ENCODE measurements around the gene OR10H2.
"Not testable (repeated sequence)": the region's sequence is repeated elsewhere in the genome, so short reads cannot be mapped to it uniquely, and the experiment has no call there.

Gene OR10H2, protein sequence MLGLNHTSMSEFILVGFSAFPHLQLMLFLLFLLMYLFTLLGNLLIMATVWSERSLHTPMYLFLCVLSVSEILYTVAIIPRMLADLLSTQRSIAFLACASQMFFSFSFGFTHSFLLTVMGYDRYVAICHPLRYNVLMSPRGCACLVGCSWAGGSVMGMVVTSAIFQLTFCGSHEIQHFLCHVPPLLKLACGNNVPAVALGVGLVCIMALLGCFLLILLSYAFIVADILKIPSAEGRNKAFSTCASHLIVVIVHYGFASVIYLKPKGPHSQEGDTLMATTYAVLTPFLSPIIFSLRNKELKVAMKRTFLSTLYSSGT

DNA sequence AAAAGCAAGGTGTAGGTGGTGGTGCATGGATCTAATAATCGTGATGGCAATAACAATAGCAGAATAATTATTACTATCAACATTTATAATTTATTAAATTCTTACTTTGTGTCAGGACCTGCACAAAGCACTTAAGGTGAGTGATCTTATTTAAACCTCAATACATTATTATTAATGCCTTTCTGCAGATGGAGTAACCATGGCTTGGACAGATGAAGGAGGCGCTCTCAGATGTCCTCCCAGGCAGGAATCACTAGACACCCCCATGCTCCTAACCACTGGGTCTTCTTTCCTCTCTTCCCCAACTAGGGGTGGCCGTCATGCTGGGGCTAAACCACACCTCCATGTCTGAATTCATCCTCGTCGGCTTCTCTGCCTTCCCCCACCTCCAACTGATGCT is at the start of gene OR10H2:
Gene OR10H2 (plus strand): TSS at position 301 of the 400 bp plus-strand sequence. CDS start 20 bp downstream, at position 321.
- no peak for DNase-seq (ENCODE audit: low read depth)

DNA sequence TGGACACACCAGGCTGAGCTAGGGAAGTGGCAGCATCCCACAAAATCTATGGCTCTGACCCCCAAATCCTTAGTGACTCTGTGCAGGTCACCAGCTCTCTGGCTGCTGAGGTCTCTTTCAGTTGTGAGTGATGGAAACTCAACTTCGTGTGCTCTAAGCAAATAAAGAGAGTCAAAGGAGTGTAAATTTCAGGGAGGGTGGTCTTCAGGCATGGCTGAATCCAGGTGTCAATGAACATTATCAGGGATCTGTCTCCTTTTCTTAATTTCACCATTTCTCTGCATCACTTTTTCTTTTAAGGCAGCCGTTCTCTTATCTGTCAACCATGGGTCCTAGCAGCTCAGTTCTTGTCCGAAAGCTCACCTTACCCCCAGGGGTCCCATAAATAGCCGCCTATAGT is 48.7 kb upstream of the OR10H2 start:
- no peak for DNase-seq (ENCODE audit: low read depth)

DNA sequence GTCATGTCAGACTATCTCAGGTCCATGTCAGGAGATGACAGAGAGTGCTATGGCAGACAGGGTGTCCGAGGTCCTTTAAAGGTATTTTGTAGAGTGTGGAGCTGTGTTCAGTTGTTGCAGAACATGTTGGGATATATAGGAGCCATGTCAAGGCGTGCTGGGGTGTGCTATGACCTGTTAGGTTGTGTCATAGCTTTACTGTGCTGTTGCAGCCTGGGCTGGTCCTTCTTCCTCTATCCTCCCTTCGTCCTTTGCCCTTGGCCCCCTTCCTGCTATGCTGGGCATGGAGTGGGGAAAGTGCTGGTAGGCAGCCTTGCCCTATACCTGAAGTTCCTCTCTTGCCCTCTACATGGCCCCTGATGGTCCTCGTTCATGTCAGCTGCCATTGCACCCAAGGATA is 48.0 kb upstream of the OR10H2 start:
- not testable (repeated sequence) for DNase-seq (ENCODE audit: low read depth)

DNA sequence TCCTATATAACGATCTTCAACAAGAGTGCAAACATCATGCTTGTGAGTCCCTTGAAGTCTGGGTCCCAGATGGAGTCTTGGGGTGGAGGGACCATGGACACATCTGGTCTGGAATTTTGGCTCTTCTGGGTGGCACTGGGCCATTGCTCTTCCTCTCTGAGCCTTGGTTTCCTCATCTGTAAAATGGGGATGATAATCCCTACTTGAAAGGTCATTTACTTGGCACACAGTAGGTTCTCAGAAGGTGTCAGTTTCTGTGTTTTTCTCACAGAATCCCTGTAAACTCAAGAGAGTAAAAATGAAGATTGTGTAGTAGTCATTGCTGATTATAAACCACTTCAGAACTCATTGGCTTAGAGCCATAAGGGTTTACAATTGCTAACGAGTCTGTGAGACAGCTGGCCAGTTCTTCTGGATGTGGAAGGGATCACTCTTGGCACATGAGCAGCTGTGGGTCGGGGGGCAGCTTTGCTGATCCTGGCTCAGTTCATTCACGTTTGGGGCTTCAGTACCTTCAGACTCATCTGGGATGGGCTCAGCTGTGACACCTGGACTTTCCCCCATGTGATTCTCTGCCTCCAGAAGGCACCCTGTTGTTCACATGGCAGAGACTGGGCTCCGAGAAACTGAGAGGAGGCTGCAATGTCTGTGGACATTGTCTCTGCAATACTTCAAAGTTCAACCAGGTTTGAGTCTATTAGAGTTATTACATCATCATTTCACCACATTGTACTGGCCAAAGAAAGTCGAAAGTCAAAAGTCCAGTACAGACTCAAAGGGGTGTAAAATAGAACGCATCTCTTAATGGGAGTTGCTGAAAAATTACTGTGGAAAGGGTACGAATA is 47.1 kb upstream of the OR10H2 start:
- no peak for DNase-seq (ENCODE audit: low read depth)

DNA sequence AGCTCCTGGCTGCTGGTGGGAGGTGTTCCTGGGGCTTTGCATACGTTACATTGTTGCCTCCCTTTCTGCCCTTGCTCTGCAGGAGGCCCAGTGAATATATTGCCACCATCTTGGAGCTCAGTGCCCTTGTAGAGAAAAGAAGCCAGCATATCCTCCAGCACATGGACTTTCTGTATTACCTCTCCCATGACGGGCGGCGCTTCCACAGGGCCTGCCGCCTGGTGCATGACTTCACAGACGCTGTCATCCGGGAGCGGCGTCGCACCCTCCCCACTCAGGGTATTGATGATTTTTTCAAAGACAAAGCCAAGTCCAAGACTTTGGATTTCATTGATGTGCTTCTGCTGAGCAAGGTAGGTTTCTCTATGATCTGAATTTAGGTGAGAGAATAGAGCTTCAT is 44.4 kb upstream of the OR10H2 start:
- DNase-seq (ENCODE audit: low read depth): no peak

DNA sequence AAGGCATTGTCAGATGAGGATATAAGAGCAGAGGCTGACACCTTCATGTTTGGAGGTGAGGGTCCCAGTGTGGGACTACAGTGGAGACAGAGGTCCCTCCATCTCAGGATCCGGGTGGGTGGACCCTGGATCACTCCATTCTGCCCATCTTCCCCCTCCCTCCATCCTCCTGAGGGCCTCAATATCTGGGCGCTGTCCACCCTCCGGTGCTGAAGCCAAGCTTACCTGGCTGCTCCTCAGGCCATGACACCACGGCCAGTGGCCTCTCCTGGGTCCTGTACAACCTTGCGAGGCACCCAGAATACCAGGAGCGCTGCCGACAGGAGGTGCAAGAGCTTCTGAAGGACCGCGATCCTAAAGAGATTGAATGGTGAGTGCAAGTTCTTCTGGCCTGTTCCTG is 43.0 kb upstream of the OR10H2 start:
- no peak for DNase-seq (ENCODE audit: low read depth)

DNA sequence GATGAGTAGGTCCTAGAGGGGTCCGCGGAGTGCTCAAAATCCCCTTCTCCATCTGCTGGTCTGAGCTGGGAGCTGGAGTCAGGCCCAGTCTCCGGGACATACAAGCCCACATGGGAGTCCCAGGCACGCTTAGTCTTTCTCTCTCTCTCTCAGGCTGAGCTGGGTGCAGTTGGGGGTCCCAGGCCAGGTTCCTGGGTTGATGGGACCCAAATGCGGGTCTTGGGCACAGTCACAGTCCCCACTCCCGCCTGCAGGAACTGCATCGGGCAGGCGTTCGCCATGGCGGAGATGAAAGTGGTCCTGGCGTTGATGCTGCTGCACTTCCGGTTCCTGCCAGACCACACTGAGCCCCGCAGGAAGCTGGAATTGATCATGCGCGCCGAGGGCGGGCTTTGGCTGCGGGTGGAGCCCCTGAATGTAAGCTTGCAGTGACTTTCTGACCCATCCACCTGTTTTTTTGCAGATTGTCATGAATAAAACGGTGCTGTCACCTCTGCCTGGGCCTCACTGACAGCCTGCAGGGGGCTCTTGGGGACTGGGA is 31.1 kb upstream of the OR10H2 start:
- DNase-seq (ENCODE audit: low read depth): no peak

DNA sequence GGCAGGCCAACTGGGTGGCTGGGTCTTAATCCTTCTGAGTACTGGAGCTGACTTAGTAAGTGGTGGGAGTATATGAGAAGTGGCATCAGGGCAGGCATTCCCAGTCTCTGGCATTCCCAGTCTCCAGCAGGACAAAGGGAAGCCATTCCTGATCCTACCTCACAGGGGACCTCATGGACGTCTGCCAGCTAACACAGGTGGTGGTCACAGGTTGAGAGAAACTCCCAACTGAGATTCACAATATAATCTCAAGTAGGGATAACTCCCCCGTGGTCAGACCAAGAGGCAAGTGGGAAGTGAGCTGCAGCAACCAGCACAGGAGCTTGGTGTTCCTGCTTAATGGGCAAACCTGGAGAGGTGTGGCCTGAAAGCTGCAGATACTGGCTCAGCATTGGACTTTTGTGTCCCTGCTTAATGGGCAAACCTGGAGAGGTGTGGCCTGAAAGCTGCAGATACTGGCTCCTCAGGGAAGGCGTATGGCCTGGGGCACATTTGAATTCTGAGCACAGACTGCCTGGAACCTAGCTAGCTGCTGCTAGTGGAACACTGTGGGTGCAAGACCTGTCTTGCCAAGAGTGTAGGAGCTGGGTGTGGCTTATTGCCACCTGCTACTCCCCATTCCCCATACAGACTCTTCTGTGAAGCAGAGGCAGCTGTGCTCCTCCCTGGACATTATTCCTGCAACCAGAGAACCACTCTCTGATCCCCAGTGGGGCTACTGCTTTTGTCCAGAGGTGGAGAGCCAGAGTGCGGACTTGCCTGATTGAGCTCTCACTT is 25.9 kb upstream of the OR10H2 start:
- DNase-seq (ENCODE audit: low read depth): no peak

DNA sequence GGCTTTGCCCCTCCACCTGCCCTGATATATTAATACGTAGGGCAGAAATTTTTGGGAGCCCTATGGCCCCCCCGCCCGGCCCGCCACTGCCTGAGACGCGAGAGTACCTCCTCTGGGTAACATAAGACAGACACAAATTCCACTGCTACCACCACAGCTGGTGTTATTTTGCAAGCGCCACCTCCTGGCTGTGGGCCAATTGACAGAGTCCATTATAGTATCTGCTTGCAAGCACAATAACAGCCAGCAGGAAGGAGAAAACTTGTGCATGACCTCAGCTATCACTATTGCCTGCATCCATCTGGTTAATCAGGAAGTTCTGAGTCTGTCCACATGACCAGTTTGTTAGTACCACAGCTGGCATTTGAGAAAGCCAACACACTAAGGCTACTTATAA is 25.3 kb upstream of the OR10H2 start:
- peak; percentile 0 for DNase-seq (ENCODE audit: low read depth)

DNA sequence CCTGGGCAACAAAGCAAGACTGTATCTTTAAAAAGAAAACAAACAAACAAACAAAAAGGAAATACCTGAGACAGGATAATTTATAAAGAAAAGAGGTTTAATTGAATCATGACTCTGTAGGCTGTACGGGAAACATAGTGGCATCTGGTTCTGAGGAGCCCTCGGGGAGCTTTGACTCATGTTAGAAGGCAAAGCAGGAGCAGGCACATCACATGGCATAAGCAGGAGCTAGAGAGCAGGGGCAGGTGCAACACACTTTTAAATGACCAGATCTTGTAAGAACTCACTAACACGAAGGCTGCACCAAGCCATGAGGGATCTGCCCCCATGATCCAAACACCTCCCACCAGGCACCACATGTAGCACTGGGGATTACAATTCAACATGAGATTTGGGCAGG is 13.2 kb upstream of the OR10H2 start:
- DNase-seq (ENCODE audit: low read depth): no peak

DNA sequence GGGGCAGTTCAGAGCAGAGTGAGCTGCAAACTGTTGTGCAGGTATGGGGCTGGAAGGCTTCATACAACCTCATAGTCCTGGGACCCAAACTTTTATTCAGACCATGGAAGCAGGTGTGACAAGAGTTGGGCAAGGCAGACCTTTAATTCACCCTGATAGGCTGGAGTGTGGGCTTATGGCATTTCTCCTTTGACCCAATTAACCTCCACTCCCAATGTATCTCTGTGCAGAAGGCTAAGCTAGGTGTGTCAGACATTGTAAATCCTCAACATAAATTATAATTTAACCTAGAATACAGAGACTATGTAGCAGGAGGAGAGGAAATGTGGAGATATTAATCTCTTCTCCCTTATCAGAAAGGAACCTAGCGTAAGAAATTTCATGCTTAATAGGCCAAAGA is 12.2 kb upstream of the OR10H2 start:
- no peak for DNase-seq (ENCODE audit: low read depth)

DNA sequence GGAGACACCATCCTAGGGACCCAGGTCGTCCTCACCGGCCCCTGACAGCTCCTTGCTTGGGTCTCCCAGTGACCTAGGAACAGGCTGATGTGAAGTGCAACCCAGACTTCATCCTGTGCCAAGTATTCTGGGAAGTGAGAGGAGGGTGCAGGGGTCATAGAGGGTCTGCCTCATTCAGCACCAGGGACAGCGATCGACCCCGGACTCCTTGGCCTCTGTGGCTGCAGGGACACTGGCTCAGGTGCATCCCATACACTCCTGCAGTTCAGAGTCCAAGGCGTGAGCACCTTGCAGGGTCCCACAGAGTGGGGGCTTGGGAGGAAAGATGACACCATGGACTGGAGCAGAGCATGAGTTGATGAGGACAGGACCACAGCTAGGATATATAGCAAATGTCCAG is 10.0 kb upstream of the OR10H2 start:
- DNase-seq (ENCODE audit: low read depth): no peak

DNA sequence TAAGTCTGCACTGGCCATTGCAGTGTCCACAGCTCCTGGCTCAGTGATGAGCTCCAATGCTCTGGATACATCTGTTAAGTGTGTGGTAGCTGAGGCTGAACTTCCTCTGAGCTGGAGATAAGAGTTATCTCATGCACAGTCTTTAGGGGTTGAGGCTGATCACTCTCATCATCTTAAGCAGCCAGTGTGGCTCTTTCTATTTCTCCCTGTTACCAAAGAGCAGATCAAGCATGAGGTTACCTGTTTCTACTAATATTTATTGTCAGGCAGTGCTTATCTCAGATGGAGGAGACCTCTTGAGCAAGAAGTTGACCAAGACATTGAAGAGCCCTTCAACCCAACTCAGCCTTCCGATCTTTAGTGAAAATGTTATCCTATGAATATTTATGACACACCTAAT is 6.6 kb upstream of the OR10H2 start:
- DNase-seq (ENCODE audit: low read depth): no peak

DNA sequence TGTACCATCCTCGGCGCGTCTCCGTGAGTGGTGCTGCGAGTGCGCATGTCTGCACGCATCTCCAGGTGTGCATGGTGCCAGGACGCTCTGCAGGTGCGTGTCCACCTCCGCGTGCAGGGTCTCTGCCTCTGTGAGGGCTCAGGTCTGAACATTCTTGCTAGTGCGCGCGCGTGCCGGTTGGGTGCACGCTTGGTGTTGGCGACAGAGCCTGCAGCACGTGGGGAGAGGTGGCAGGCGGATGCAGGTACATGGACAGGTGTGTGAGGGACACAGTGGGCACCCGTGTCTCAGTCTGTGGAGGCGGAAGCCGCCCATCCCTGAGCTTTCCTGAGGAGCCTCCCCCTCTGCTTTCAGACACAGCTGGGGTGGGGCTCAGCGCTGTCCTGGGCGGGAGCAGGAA is 4.9 kb upstream of the OR10H2 start:
- DNase-seq (ENCODE audit: low read depth): no peak

DNA sequence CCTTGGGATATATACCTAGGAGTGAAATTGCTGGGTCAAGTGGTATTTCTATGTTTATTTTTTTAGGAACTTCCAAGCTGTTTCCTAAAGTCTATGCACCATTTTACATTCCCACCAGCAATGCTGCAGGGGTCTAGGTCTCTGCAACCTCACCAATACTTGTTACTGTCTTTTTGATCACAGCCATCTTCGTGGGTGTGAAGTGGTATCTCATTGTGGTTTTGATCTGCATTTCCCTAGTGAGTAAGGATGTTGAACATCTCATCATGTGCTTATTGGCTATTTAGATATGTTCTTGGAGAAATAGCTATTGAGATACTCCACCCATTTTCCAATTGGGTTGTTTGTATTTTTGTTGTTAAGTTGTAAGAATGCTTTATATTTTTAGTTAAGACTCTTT is 2.7 kb downstream of the OR10H2 start:
- no peak for DNase-seq (ENCODE audit: low read depth)

DNA sequence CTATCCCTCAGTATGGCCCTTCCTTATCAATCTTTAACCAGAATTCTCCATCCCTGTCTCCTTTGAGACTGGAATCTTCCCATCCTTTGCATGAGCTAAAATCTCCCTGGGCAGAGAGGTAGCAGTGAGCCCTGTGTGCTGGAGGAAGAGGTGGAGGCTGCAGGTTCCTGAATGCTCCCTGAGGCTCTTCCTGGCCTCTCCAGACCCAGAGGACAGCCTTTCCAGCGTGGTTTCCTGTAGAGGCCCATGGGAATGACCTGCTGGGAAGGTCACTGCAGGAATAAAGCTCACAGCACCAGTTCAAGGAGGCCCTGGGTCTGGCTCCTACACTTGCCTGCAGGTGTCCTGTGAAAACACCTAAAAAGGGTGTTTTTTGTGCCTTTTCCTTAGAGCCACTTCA is 4.6 kb downstream of the OR10H2 start:
- no peak for DNase-seq (ENCODE audit: low read depth)

DNA sequence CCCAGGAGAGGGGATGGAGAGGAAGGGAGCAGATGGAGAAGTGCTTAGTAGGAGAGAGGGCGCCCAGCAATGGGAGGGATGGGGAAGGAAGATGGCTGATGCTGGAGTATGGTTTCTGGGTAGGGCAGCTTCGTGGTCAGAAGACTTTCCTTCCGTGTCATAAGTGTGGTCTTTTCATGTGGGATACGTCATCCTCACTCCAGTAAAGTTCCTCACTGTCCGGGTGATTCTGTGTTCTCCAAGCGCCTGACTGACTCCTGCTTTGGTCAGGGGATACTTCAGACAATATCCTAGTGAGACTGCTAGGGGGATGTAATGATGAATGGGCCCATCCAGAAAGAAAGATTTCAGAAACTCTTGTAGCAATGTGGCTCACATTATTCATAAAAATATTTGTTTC is 6.1 kb downstream of the OR10H2 start:
- DNase-seq (ENCODE audit: low read depth): no peak

DNA sequence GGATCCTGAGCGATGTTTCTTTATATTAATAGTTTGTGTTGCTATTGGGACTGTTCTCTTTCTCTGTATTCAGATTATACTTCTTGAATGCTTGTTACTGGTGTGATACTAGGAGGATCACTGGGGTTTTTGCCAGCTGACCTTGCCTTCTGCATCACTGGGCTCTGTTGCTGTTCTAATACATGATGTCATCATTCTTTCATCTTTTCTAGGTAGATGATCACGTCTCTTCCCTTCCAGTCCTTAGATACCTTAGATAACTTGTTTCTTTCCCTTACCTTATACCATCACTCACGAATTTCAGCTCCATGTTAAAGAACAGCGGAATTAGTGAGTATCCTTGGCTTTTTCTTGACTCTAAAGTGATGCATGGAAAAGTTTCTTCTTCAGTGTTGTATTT is 9.9 kb downstream of the OR10H2 start, which contains the start of gene OR10H3:
Gene OR10H3 (plus strand): TSS at position 264 of the 400 bp plus-strand sequence. CDS start 3,408 bp downstream, outside the sequence.
- no peak for DNase-seq (ENCODE audit: low read depth)

DNA sequence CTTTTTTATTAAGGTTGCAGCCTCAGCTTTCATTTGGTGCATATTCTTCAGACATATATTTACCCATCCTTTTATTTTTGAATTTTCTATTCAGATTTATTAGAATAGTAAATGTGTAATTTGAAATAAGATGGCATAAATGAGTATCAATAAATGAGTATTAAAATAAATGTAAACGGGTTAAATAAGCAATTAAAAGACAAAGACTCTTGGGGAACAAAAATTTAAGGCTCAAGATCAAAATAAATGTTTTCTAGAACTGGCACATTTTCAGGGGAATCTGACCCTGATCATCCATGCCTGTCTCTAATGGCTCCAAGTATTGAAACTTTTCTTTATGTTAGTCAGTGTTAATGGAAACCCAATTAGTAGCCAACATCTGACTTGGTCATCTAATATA is 13.0 kb downstream of the OR10H2 start:
- DNase-seq (ENCODE audit: low read depth): no peak

DNA sequence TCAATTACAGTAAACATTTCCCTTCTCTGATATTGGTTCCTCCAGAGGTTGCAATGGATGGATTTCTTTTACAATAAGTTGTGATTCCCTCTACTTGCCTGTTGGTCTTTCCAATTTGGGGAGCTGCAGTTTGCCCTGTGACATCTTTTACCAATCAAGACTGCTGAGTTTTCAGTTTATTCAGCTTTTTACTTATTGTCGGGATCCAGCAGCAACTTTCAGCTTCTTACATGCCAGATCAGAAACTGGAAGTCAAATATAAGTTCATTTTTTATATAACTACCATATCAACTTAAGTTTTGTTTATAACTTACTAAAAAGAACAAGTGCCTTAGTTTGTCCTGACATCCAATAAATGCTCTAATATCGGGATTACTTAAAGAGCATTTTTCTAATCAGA is 20.4 kb downstream of the OR10H2 start:
- DNase-seq (ENCODE audit: low read depth): no peak

DNA sequence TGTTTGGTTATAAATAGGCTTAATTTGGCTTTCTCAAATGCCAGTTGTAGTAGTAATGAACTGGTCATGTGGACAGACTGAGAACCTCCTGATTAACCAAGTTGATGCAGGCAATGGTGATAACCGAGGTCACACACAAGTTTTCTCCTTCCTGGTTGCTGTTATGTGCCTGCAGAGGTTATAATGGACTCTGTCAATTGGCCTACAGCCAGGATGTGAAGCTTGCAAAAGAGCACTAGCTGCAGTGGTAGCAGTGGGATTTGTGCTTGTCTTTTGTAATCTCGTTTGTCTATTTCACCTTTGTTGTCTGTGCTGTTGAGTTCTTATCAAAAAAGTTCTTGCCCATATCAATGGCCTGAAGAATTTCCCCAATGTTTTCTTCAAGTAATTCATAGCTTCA is 30.6 kb downstream of the OR10H2 start:
- no peak for DNase-seq (ENCODE audit: low read depth)

DNA sequence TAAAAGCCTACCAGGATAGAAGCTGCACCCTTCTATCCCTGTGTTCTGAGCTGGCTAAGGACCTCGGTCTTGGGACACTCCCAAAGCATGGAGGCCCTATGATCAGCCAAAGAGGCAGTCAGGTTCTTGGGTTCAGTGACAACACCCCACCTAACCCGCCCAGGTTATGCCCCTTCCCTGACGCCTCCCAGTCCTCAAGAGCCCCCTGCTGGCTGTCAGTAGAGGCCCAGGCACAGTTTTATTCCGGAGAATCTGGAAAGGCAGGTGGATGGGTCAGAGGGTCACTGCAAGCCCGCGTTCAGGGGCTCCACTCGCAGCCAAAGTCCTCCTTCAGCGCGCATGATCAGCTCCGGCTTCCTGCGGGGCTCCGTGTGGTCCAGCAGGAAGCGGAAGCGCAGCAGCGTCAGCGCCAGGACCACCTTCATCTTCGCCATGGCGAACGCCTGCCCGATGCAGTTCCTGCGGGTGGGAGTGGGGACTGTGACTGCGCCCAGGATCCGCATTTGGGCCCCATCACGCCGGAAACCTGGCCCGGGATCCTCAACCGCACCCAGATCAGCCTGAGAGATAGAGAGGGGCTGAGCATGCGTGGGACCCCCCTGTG is 32.2 kb downstream of the OR10H2 start:
- DNase-seq (ENCODE audit: low read depth): no peak
